Liver (tissue), 9 donors: ENCODE data around the gene PATL2. TPM values are rescaled to one million over a fixed set of nuclear protein-coding genes. Genes with fewer than 3 reads are reported as not detected.
"Not testable (repeated sequence)": the region's sequence is repeated elsewhere in the genome, so short reads cannot be mapped to it uniquely, and the experiment has no call there.

ENCODE experiments used
- DNase-seq: peaks from one replicate; pipeline ENCODE4 v3.0.0-alpha.2; 2017; ENCODE audit warnings: low spot score
- H3K27ac ChIP-seq, 2 donors: one replicate each; pipeline ENCODE4 v1.7.0; 2013; ENCODE audit warnings: inconsistent platforms in 2 of 2, low read length in 2 of 2, control low read depth in 1 of 2, low read depth in 1 of 2, mild to moderate bottlenecking in 1 of 2
- H3K27me3 ChIP-seq, 4 donors: one replicate each; pipeline versions ENCODE4 v1.6.1 to v1.7.0; 2013; ENCODE audit warnings: low read length in 3 of 4, inconsistent platforms in 1 of 4, mild to moderate bottlenecking in 1 of 4, moderate library complexity in 1 of 4; ENCODE audit not compliant: control insufficient read depth in 4 of 4, insufficient read depth in 4 of 4
- H3K36me3 ChIP-seq, 4 donors: one replicate each; pipeline versions ENCODE4 v1.6.1 to v1.7.0; 2013; ENCODE audit warnings: low read length in 3 of 4, mild to moderate bottlenecking in 3 of 4, low read depth in 1 of 4, moderate library complexity in 1 of 4; ENCODE audit not compliant: control insufficient read depth in 4 of 4, insufficient read depth in 3 of 4
- H3K4me1 ChIP-seq, 4 donors: one replicate each; pipeline versions ENCODE4 v1.6.1 to v1.7.0; 2013; ENCODE audit warnings: low read length in 3 of 4, mild to moderate bottlenecking in 3 of 4, moderate library complexity in 1 of 4; ENCODE audit not compliant: control insufficient read depth in 4 of 4, insufficient read depth in 4 of 4
- H3K4me3 ChIP-seq, 3 donors: one replicate each; pipeline versions ENCODE4 v1.6.1 to v1.7.0; 2013; ENCODE audit warnings: low read length in 3 of 3, control low read depth in 1 of 3, low read depth in 1 of 3, mild to moderate bottlenecking in 1 of 3
- H3K9ac ChIP-seq, 2 donors: one replicate each; pipeline ENCODE4 v1.7.0; 2013; ENCODE audit warnings: low read length in 2 of 2, mild to moderate bottlenecking in 2 of 2, moderate library complexity in 2 of 2, control low read depth in 1 of 2, low read depth in 1 of 2
- H3K9me3 ChIP-seq, 4 donors: one replicate each; pipeline versions ENCODE4 v1.6.1 to v1.7.0; 2013; ENCODE audit warnings: low read length in 3 of 4; ENCODE audit not compliant: control insufficient read depth in 4 of 4
- EGR1 ChIP-seq, 2 donors: IDR thresholded peaks; 2 replicates each; pipeline ENCODE4 v1.6.1; 2016 to 2018; ENCODE audit warnings: antibody characterized with exemption in 2 of 2, low read depth in 2 of 2
- FOXA1 ChIP-seq: IDR thresholded peaks from 2 replicates; pipeline ENCODE4 v1.6.1; 2016; ENCODE audit warnings: antibody characterized with exemption
- FOXA2 ChIP-seq: IDR thresholded peaks from 2 replicates; pipeline ENCODE4 v1.6.1; 2016; ENCODE audit warnings: antibody characterized with exemption
- GABPA ChIP-seq, 2 donors: IDR thresholded peaks in 1 of 2; conservative IDR thresholded peaks in 1 of 2; 2 replicates each; pipeline ENCODE4 v1.6.1; 2016; ENCODE audit warnings: antibody characterized with exemption in 2 of 2, mild to moderate bottlenecking in 1 of 2, moderate library complexity in 1 of 2
- HNF4A ChIP-seq, 2 donors: conservative IDR thresholded peaks; 2 replicates each; pipeline ENCODE4 v1.6.1; 2016; ENCODE audit warnings: antibody characterized with exemption in 2 of 2, mild to moderate bottlenecking in 2 of 2
- HNF4G ChIP-seq: IDR thresholded peaks from 2 replicates; pipeline ENCODE4 v1.6.1; 2016; ENCODE audit warnings: antibody characterized with exemption
- JUND ChIP-seq, 2 donors: IDR thresholded peaks; 2 replicates each; pipeline ENCODE4 v1.6.1; 2016; ENCODE audit warnings: antibody characterized with exemption in 2 of 2
- NR2F2 ChIP-seq: IDR thresholded peaks from 2 replicates; pipeline ENCODE4 v1.6.1; 2016; ENCODE audit warnings: antibody characterized with exemption
- RAD21 ChIP-seq, 2 donors: IDR thresholded peaks; 2 replicates each; pipeline ENCODE4 v1.6.1; 2016; ENCODE audit warnings: antibody characterized with exemption in 2 of 2, mild to moderate bottlenecking in 2 of 2
- RXRA ChIP-seq, 2 donors: IDR thresholded peaks; 2 replicates each; pipeline ENCODE4 v1.6.1; 2017 to 2018; ENCODE audit warnings: antibody characterized with exemption in 2 of 2, mild to moderate bottlenecking in 1 of 2
- SP1 ChIP-seq: IDR thresholded peaks from 2 replicates; pipeline ENCODE4 v1.6.1; 2018; ENCODE audit warnings: antibody characterized with exemption, mild to moderate bottlenecking
- TAF1 ChIP-seq: conservative IDR thresholded peaks from 2 replicates; pipeline ENCODE4 v1.6.1; 2016; ENCODE audit warnings: antibody characterized with exemption, mild to moderate bottlenecking
- YY1 ChIP-seq: IDR thresholded peaks from 2 replicates; pipeline ENCODE4 v1.6.1; 2016; ENCODE audit warnings: antibody characterized with exemption, mild to moderate bottlenecking
- WGBS: extraction: QIAGEN DNeasy Blood & Tissue Kit; methylation state at CpG from one replicate; pipeline ENCODE4 v1.1.7; 2013; 5-methylcytosine and 5-hydroxymethylcytosine counted together
- polyA plus RNA-seq, 2 donors: library from polyadenylated mRNA; stranded (reverse) in 1 of 2; unstranded in 1 of 2; fragments of 200-250 nt in 1 of 2; fragments of >200 nt in 1 of 2; fragmentation: Nextera tagmentation in 1 of 2; extraction: Ambion mirVana in 1 of 2; gene quantifications; one replicate each; pipeline versions ENCODE4 v1.2.1 to v1.2.3, GENCODE V29; 2013 to 2015
- total RNA-seq, 2 donors: library from RNA; depleted of rRNA; stranded (reverse); fragments of >200 nt; gene quantifications; one replicate each; pipeline ENCODE4 v1.2.3, GENCODE V29; 2014
- TF ChIP-seq, protein P1 (sequence below): IDR thresholded peaks from 2 replicates; pipeline ENCODE4 v1.6.1; 2016; ENCODE audit warnings: antibody characterized with exemption
- TF ChIP-seq, protein P2 (sequence below): IDR thresholded peaks from 2 replicates; pipeline ENCODE4 v1.6.1; 2016; ENCODE audit warnings: antibody characterized with exemption, mild to moderate bottlenecking
- TF ChIP-seq, protein P3 (sequence below): IDR thresholded peaks from 2 replicates; pipeline ENCODE4 v1.6.1; 2016; ENCODE audit warnings: antibody characterized with exemption
- TF ChIP-seq, protein P4 (sequence below): fragments of 150-350 bp; IDR thresholded peaks from 2 replicates; pipeline ENCODE4 v1.5.1; 2017; ENCODE audit warnings: improper control_type of control experiment, low read depth, low read length; ENCODE audit not compliant: missing input control
- TF ChIP-seq, protein P5 (sequence below): IDR thresholded peaks from 2 replicates; pipeline ENCODE4 v1.6.1; 2016; ENCODE audit warnings: antibody characterized with exemption
- donor health status: healthy.
- donor health status: healthy.
- donor health status: healthy.
- donor health status: healthy.
- donor health status: healthy.

The PATL2 gene
- total and polyA plus RNA-seq, 4 donors, result 0.32 to 1.0 (median 0.67) TPM

DNA sequence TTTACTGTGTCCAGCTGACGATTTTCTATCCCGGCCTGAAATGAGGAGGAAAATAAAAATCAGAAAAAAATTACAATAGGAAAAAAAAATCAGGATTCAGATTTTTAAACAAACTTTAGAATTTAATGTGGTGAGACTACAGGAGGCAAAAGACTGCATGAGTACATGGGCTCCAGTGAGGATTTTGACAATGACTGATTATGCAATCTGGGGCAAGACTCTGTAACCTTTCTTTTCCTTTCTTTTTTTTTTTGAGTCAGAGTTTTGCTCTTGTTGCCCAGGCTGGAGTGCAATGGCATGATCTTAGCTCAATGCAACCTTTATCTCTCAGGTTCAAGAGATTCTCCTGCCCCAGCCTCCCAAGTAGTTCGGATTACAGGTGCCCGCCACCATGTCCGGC, 77.5 kb downstream of the PATL2 start:
- Histone ChIP-seq H3K27me3 (no peaks in the 10 kb centered on the region), H3K4me3 (no peak overlapping the region), H3K36me3 (peaks cover 8 to 44% (median 35%) of the 10 kb centered on the region in 4 donors), H3K9me3 (no peaks in the 10 kb centered on the region), H3K9ac (no peak overlapping the region), H3K27ac (no peak overlapping the region), H3K4me1 (no peaks in the 10 kb centered on the region)
- no peak for DNase-seq
- 96% methylated on average over 5 of the region's 5 CpGs for WGBS
- no peak for TF ChIP-seq RXRA (IDR thresholded peaks at IDR 0.05)
- TF ChIP-seq NR2F2, result no peak
- no peak for TF ChIP-seq HNF4A (conservative IDR thresholded peaks at IDR 0.05)
- TF ChIP-seq SP1, result no peak
- TF ChIP-seq TAF1, result no peak
- no peak for TF ChIP-seq EGR1 (IDR thresholded peaks at IDR 0.05; ENCODE audit: low read depth in 2 of 2)
- TF ChIP-seq FOXA1, result no peak
- TF ChIP-seq, protein P1, sequence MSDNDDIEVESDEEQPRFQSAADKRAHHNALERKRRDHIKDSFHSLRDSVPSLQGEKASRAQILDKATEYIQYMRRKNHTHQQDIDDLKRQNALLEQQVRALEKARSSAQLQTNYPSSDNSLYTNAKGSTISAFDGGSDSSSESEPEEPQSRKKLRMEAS, result no peak
- TF ChIP-seq, protein P2, sequence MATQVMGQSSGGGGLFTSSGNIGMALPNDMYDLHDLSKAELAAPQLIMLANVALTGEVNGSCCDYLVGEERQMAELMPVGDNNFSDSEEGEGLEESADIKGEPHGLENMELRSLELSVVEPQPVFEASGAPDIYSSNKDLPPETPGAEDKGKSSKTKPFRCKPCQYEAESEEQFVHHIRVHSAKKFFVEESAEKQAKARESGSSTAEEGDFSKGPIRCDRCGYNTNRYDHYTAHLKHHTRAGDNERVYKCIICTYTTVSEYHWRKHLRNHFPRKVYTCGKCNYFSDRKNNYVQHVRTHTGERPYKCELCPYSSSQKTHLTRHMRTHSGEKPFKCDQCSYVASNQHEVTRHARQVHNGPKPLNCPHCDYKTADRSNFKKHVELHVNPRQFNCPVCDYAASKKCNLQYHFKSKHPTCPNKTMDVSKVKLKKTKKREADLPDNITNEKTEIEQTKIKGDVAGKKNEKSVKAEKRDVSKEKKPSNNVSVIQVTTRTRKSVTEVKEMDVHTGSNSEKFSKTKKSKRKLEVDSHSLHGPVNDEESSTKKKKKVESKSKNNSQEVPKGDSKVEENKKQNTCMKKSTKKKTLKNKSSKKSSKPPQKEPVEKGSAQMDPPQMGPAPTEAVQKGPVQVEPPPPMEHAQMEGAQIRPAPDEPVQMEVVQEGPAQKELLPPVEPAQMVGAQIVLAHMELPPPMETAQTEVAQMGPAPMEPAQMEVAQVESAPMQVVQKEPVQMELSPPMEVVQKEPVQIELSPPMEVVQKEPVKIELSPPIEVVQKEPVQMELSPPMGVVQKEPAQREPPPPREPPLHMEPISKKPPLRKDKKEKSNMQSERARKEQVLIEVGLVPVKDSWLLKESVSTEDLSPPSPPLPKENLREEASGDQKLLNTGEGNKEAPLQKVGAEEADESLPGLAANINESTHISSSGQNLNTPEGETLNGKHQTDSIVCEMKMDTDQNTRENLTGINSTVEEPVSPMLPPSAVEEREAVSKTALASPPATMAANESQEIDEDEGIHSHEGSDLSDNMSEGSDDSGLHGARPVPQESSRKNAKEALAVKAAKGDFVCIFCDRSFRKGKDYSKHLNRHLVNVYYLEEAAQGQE, result no peak
- no peak for TF ChIP-seq HNF4G
- TF ChIP-seq RAD21 (IDR thresholded peaks at IDR 0.05), result no peak
- TF ChIP-seq JUND (IDR thresholded peaks at IDR 0.05), result no peak
- no peak for TF ChIP-seq GABPA (IDR thresholded peaks at IDR 0.05 in 1 of 2, conservative IDR thresholded peaks at IDR 0.05 in 1 of 2)
- TF ChIP-seq, protein P3, sequence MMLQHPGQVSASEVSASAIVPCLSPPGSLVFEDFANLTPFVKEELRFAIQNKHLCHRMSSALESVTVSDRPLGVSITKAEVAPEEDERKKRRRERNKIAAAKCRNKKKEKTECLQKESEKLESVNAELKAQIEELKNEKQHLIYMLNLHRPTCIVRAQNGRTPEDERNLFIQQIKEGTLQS, result no peak
- TF ChIP-seq, protein P4, sequence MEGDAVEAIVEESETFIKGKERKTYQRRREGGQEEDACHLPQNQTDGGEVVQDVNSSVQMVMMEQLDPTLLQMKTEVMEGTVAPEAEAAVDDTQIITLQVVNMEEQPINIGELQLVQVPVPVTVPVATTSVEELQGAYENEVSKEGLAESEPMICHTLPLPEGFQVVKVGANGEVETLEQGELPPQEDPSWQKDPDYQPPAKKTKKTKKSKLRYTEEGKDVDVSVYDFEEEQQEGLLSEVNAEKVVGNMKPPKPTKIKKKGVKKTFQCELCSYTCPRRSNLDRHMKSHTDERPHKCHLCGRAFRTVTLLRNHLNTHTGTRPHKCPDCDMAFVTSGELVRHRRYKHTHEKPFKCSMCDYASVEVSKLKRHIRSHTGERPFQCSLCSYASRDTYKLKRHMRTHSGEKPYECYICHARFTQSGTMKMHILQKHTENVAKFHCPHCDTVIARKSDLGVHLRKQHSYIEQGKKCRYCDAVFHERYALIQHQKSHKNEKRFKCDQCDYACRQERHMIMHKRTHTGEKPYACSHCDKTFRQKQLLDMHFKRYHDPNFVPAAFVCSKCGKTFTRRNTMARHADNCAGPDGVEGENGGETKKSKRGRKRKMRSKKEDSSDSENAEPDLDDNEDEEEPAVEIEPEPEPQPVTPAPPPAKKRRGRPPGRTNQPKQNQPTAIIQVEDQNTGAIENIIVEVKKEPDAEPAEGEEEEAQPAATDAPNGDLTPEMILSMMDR, result no peak
- no peak for TF ChIP-seq YY1
- TF ChIP-seq, protein P5, sequence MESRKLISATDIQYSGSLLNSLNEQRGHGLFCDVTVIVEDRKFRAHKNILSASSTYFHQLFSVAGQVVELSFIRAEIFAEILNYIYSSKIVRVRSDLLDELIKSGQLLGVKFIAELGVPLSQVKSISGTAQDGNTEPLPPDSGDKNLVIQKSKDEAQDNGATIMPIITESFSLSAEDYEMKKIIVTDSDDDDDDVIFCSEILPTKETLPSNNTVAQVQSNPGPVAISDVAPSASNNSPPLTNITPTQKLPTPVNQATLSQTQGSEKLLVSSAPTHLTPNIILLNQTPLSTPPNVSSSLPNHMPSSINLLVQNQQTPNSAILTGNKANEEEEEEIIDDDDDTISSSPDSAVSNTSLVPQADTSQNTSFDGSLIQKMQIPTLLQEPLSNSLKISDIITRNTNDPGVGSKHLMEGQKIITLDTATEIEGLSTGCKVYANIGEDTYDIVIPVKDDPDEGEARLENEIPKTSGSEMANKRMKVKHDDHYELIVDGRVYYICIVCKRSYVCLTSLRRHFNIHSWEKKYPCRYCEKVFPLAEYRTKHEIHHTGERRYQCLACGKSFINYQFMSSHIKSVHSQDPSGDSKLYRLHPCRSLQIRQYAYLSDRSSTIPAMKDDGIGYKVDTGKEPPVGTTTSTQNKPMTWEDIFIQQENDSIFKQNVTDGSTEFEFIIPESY, result no peak
- no peak for TF ChIP-seq FOXA2

DNA sequence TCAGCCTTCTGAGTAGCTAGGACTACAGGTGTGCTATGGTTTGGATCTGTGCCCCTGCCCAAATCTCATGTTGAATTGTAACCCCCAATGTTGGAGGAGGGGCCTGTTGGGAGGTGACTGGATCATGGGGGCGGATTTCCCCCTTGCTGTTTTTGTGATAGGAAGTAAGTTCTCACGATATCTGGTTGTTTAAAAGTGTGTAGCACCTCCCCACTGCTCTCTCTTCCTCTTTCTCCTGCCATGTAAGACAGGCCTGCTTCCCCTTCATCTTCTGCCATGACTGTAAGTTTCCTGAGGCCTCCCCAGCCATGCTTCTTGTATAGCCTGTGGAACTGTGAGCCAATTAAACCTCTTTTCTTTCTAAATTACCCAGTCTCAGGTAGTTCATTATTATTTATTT, 85.8 kb downstream of the PATL2 start:
- H3K4me3 ChIP-seq, DNase-seq, H3K27ac ChIP-seq, H3K9ac ChIP-seq, H3K9me3 ChIP-seq, H3K27me3 ChIP-seq, H3K4me1 ChIP-seq: not testable (repeated sequence)
- H3K36me3 ChIP-seq, result peaks cover 8 to 62% (median 41%) of the 10 kb centered on the region in 4 donors
- 90% methylated on average over 2 of the region's 2 CpGs for WGBS
